HG03280 (cell line): Measurements from ENCODE around the gene ASIC3.

ENCODE experiments used
- ATAC-seq: cut with Tn5 transposase; IDR thresholded peaks from one replicate; pipeline ENCODE4 v1.9.1; 2021; ENCODE audit warnings: mild to moderate bottlenecking, moderate library complexity; ENCODE audit not compliant: unreplicated experiment

Gene ASIC3

DNA sequence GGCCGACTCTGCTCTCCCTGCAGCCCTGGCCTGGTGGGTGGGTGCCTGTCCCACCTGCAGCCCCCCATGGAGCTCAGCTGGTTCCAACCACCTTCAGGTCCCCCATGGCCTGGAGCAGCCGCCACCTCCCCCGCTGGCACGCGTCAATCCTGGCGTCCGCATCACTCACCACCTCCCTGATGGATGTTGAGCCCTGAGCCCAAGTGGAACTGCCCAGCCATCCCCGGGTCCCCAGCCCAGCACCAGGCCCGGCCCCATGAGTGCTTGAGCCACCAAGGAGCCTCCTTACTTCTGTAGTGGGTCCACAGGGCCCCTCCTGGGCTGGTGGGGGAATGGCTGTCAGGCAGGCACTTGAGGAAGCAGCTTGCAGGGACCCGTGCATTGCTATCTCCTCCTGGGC, 52.6 kb downstream of the ASIC3 start:
- no peak for ATAC-seq

DNA sequence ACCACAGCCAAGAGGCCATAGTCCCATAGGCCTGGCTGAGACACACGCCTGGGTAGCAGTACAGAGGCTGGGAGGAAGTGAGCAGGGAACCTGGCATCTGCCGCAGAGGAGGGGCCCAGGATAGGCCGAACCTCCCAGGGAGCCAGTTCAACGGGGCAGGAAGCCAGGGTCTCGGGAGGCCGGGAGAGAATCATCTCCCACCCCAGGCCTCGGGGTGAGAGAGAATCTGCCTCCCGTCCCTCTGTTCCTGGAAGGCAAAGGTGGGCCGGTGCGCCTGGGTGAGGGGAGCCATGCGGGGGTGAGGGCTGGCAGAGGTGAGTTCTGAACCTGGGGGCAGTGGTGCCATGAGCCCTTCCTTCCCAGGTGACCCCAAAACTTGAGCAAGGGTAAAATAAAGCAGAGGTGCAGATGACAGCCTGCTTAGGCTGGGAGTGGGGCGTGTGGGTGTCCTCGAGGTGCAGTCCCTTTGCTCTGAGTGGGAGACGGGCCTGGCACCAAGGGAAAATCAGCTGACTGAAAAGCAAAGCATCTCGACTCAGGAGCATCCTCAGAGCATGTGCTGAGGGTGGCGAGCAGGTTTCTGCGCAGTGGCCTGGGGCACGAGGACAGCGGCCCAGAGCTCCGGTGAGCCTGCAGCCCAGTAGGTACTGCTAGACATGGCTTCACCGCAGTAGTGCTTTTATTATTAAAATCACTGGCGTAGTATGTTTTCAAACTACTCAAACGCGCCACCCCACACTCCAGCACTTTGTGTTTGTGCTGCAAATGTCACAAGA, 53.5 kb downstream of the ASIC3 start:
- ATAC-seq, result no peak
